Astrocyte (in vitro differentiated cells and primary cell): ENCODE data around the gene DPM3. TPM values are rescaled to one million over a fixed set of nuclear protein-coding genes. Genes with fewer than 3 reads are reported as not detected.

Source experiments
- DNase-seq: peaks from one replicate; pipeline ENCODE4 v3.0.0-alpha.2; 2010; ENCODE audit warnings: low read depth
- FAIRE-seq: peaks from 2 replicates; lab custom pipeline; 2011; peaks lifted over from hg19 to GRCh38; lab: Jason Lieb, UNC
- H2AFZ ChIP-seq: 2 replicates; pipeline ENCODE4 v1.6.0; 2012; ENCODE audit warnings: low read depth, low read length, inconsistent platforms
- H3K27ac ChIP-seq: 2 replicates; pipeline ENCODE4 v1.5.1; 2011; ENCODE audit warnings: low read depth, low read length, inconsistent platforms
- H3K27me3 ChIP-seq: 2 replicates; pipeline ENCODE4 v1.6.0; 2011; ENCODE audit warnings: low read length, inconsistent platforms; ENCODE audit not compliant: insufficient read depth
- H3K36me3 ChIP-seq: 2 replicates; pipeline ENCODE4 v1.5.1; 2011; ENCODE audit warnings: low read length, inconsistent platforms; ENCODE audit not compliant: insufficient read depth
- H3K4me1 ChIP-seq: 2 replicates; pipeline ENCODE4 v1.5.1; 2011; ENCODE audit warnings: low read length, inconsistent platforms; ENCODE audit not compliant: insufficient read depth
- H3K4me2 ChIP-seq: 2 replicates; pipeline ENCODE4 v1.6.0; 2012; ENCODE audit warnings: low read length, inconsistent platforms
- H3K4me3 ChIP-seq: 2 replicates; pipeline ENCODE4 v1.5.1; 2011; ENCODE audit warnings: low read depth, mild to moderate bottlenecking, low read length, inconsistent platforms; ENCODE audit not compliant: insufficient read depth
- H3K79me2 ChIP-seq: 2 replicates; pipeline ENCODE4 v1.6.0; 2012; ENCODE audit warnings: mild to moderate bottlenecking, low read length, inconsistent platforms; ENCODE audit not compliant: insufficient read depth
- H3K9ac ChIP-seq: 2 replicates; pipeline ENCODE4 v1.6.0; 2012; ENCODE audit warnings: mild to moderate bottlenecking, low read length, inconsistent platforms
- H3K9me3 ChIP-seq: 2 replicates; pipeline ENCODE4 v1.5.1; 2012; ENCODE audit warnings: low read depth, mild to moderate bottlenecking, low read length, inconsistent platforms; ENCODE audit not compliant: insufficient read depth
- H4K20me1 ChIP-seq: 2 replicates; pipeline ENCODE4 v1.6.0; 2012; ENCODE audit warnings: low read length, inconsistent platforms; ENCODE audit not compliant: insufficient read depth
- H3K27ac Mint-ChIP-seq: one replicate; pipeline ENCODE4 v1.8.0; 2021; ENCODE audit warnings: mild to moderate bottlenecking, mixed read lengths; ENCODE audit not compliant: unreplicated experiment
- H3K27me3 Mint-ChIP-seq: one replicate; pipeline ENCODE4 v1.8.0; 2021; ENCODE audit warnings: low read depth, mixed read lengths; ENCODE audit not compliant: unreplicated experiment
- H3K36me3 Mint-ChIP-seq: one replicate; pipeline ENCODE4 v1.8.0; 2021; ENCODE audit warnings: low read depth, mixed read lengths; ENCODE audit not compliant: unreplicated experiment
- H3K4me1 Mint-ChIP-seq: one replicate; pipeline ENCODE4 v1.8.0; 2021; ENCODE audit warnings: low read depth, mixed read lengths; ENCODE audit not compliant: unreplicated experiment
- H3K4me3 Mint-ChIP-seq: one replicate; pipeline ENCODE4 v1.8.0; 2021; ENCODE audit warnings: mild to moderate bottlenecking, moderate library complexity, mixed read lengths; ENCODE audit not compliant: unreplicated experiment
- H3K9me3 Mint-ChIP-seq: one replicate; pipeline ENCODE4 v1.8.0; 2021; ENCODE audit warnings: mild to moderate bottlenecking, mixed read lengths; ENCODE audit not compliant: unreplicated experiment
- EZH2 ChIP-seq: IDR thresholded peaks from 2 replicates; pipeline ENCODE4 v1.6.1; 2012; ENCODE audit warnings: mild to moderate bottlenecking, low read length, inconsistent platforms; ENCODE audit not compliant: insufficient read depth
- total RNA-seq: library from RNA; stranded (reverse); gene quantifications from 2 replicates; pipeline ENCODE4 v1.2.1, GENCODE V29; 2021
- TF ChIP-seq, protein P1 (sequence below): IDR thresholded peaks from 2 replicates; pipeline ENCODE4 v1.5.1; 2011; ENCODE audit warnings: low read depth, mild to moderate bottlenecking, inconsistent platforms, low read length, moderate library complexity; ENCODE audit not compliant: insufficient read depth

Gene DPM3
- total RNA-seq, 1 donor from 2014 or later = 31.0 TPM

DNA sequence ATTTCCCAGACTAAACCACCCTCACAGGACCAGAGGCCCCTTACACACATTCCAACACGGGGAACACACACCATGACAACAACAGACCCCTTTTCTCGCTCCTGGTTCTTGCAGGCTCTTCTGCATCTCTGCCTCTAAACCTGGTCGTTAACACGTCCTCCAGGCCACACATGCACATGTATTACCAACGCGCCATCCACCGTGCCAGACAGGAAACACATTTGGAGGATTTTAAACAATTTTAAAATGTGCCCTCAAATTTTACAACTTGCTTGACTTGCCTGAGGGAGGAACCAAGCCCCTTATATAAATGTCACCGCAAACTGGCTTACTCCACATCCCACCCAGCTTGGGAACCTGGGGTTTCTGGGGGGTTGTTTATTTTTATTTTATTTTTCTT is 29.5 kb downstream of the DPM3 start:
- Histone ChIP-seq H3K4me3 (no peak overlapping the region), H3K36me3 (no peaks in the 10 kb centered on the region), H3K9me3 (no peaks in the 10 kb centered on the region), H2AFZ (no peak overlapping the region), H4K20me1 (no peaks in the 10 kb centered on the region), H3K79me2 (no peaks in the 10 kb centered on the region), H3K27me3 (peaks cover 8% of the 10 kb centered on the region), H3K9ac (no peak overlapping the region), H3K27ac (no peak overlapping the region), H3K4me1 (no peaks in the 10 kb centered on the region), H3K4me2 (no peak overlapping the region)
- no peak overlapping the region for H3K4me3 Mint-ChIP-seq
- FAIRE-seq (no peak), DNase-seq (no peak)
- no peaks in the 10 kb centered on the region for H3K9me3 Mint-ChIP-seq
- TF ChIP-seq, protein P1, sequence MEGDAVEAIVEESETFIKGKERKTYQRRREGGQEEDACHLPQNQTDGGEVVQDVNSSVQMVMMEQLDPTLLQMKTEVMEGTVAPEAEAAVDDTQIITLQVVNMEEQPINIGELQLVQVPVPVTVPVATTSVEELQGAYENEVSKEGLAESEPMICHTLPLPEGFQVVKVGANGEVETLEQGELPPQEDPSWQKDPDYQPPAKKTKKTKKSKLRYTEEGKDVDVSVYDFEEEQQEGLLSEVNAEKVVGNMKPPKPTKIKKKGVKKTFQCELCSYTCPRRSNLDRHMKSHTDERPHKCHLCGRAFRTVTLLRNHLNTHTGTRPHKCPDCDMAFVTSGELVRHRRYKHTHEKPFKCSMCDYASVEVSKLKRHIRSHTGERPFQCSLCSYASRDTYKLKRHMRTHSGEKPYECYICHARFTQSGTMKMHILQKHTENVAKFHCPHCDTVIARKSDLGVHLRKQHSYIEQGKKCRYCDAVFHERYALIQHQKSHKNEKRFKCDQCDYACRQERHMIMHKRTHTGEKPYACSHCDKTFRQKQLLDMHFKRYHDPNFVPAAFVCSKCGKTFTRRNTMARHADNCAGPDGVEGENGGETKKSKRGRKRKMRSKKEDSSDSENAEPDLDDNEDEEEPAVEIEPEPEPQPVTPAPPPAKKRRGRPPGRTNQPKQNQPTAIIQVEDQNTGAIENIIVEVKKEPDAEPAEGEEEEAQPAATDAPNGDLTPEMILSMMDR = no peak
- no peak for TF ChIP-seq EZH2
- H3K27me3 Mint-ChIP-seq = peaks cover 29% of the 10 kb centered on the region
- no peak overlapping the region for H3K27ac Mint-ChIP-seq
- H3K4me1 Mint-ChIP-seq = no peaks in the 10 kb centered on the region
- H3K36me3 Mint-ChIP-seq = no peaks in the 10 kb centered on the region

DNA sequence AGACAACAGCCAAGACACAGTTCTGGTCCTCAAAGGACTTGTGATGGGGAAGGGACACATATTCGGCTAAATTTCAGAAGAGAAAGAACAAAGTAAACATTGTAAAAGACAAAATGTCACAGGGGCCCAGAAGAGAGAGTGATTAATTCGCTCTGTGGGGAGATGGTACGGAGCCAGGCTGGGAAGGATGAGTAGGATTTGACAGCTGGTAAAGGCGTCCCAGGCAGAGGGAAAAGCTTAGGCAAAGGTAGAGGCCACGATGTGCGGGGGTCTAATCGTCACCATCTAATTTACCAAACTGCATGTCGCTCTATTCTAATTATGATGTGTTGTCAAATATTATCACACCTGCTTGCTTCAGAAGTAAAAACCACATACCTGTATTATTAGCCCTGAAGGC is 29.9 kb downstream of the DPM3 start:
- Mint-ChIP-seq H3K27me3 (peaks cover 31% of the 10 kb centered on the region), H3K36me3 (peaks cover 1% of the 10 kb centered on the region), H3K4me3 (no peak overlapping the region), H3K9me3 (peaks cover 2% of the 10 kb centered on the region), H3K27ac (no peak overlapping the region), H3K4me1 (no peaks in the 10 kb centered on the region)
- peaks cover 11% of the 10 kb centered on the region for H3K27me3 ChIP-seq
- H3K27ac ChIP-seq = no peak overlapping the region
- TF ChIP-seq EZH2 = no peak
- TF ChIP-seq, protein P1 = no peak
- no peak overlapping the region for H3K4me2 ChIP-seq
- no peaks in the 10 kb centered on the region for H3K36me3 ChIP-seq
- no peak overlapping the region for H2AFZ ChIP-seq
- H3K4me3 ChIP-seq = no peak overlapping the region
- DNase-seq (no peak), FAIRE-seq (no peak)
- no peaks in the 10 kb centered on the region for H3K79me2 ChIP-seq
- H3K4me1 ChIP-seq = no peaks in the 10 kb centered on the region
- H3K9me3 ChIP-seq = no peaks in the 10 kb centered on the region
- no peaks in the 10 kb centered on the region for H4K20me1 ChIP-seq
- no peak overlapping the region for H3K9ac ChIP-seq

DNA sequence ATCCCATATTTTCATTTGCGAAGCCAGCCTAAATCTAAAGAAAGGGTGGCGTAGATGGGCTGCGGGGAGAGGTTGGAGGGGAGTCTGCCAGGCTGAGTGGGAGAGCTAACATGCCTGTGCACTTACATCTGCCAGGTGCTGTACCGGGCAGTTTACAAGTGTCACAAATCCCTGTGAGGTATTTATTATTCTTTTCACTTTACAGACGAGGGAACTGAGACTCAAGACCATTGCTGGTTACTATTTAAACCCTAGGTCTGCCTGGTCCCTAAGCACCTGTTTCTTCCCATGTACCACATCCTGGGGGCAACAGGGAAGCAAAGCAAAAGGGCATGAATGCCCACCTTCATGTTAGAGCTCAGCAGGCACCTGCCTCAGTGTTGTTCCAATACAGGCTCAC is 32.0 kb downstream of the DPM3 start:
- H3K27me3 Mint-ChIP-seq = peaks cover 30% of the 10 kb centered on the region
- DNase-seq (no peak), FAIRE-seq (no peak)
- H3K4me3 Mint-ChIP-seq = no peak overlapping the region
- Histone ChIP-seq H3K27ac (no peak overlapping the region), H3K36me3 (no peaks in the 10 kb centered on the region), H3K9ac (no peak overlapping the region), H2AFZ (no peak overlapping the region), H3K4me3 (no peak overlapping the region), H3K4me1 (no peaks in the 10 kb centered on the region), H4K20me1 (no peaks in the 10 kb centered on the region), H3K27me3 (peaks cover 9% of the 10 kb centered on the region), H3K4me2 (no peak overlapping the region), H3K9me3 (no peaks in the 10 kb centered on the region), H3K79me2 (no peaks in the 10 kb centered on the region)
- peaks cover 2% of the 10 kb centered on the region for H3K9me3 Mint-ChIP-seq
- peaks cover 1% of the 10 kb centered on the region for H3K36me3 Mint-ChIP-seq
- no peaks in the 10 kb centered on the region for H3K4me1 Mint-ChIP-seq
- TF ChIP-seq, protein P1 = no peak
- TF ChIP-seq EZH2 = no peak
- no peak overlapping the region for H3K27ac Mint-ChIP-seq
